ENCODE data around the gene ZFP3. TPM values are rescaled to one million over a fixed set of nuclear protein-coding genes. Genes with fewer than 3 reads are reported as not detected.
"Not testable (repeated sequence)": the region's sequence is repeated elsewhere in the genome, so short reads cannot be mapped to it uniquely, and the experiment has no call there.

Gene ZFP3
- total and polyA plus RNA-seq, 4 donors, result 0.75 to 6.0 (median 3.5) TPM

DNA sequence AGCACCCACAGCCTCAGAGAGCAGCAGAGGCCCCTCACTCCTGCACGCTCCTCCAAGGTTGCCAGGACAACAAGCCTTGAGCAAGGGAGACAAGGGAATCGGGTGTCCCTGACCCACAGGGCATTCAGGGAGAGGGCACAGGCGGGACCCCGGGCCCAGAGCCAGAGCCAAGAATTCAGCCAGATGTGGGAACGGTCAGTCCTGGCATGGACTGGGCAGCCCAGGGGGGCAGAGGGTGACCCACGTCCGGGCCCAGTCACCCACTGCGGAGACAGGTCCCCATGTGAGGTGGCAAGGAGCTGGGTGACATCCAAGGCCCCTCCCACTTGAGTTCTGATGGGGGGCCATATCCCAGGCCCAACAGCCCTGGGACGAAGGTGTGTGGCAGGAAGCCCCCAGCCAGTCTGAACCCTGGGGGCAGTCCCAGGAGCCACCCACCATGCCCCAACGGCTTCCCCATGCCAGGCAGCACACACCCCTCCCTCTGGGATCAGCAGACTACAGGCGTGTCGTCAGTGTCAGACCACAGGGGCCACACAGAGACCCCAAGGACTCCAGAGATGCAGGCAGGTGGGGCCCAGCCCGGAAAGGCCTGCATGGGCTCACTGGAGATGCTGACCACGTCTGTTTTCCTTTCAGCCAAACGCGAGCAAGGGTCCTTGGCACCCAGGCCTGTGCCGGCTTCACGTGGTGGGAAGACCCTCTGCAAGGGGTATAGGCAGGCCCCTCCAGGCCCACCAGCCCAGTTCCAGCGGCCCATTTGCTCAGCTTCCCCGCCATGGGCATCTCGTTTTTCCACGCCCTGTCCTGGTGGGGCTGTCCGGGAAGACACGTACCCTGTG is 60.6 kb downstream of the ZFP3 start:
- Histone ChIP-seq H3K27me3 (ENCODE audit: control insufficient read depth in 1 of 2, insufficient read depth in 2 of 2, low read length in 1 of 2) (no peaks in the 10 kb centered on the region), H3K27ac (ENCODE audit: low read depth in 1 of 2, low read length in 2 of 2) (no peak overlapping the region), H3K9me3 (ENCODE audit: control insufficient read depth, low read length) (no peaks in the 10 kb centered on the region), H3K4me3 (ENCODE audit: low read length in 2 of 2) (no peak overlapping the region), H3K4me1 (ENCODE audit: control insufficient read depth in 1 of 2, insufficient read depth in 2 of 2, low read length in 2 of 2) (no peaks in the 10 kb centered on the region), H3K36me3 (ENCODE audit: control insufficient read depth in 1 of 2, insufficient read depth in 2 of 2, low read length in 1 of 2) (no peaks in the 10 kb centered on the region)
- ATAC-seq (ENCODE audit: low FRiP score) (no peak), DNase-seq (peak in 1 of 2 donors; percentile 59)
- 87 to 93% methylated on average over 23 to 24 of the region's 24 CpGs for WGBS, 2 donors
- intact Hi-C loops (cut with DNase I), result no loop called here

DNA sequence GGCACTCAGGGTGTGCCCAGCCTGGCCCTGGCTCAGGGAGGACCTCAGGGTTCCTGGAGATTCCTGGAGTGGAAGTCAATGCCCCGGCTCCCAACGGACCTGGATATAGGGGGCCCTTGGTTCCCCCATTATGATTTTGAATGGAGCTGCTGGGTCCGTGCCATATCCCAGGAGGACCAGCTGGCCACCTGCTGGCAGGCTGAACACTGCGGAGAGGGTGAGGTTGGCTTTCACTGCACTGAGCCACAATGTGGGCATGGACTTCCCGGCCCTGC is 61.1 kb downstream of the ZFP3 start:
- H3K27ac ChIP-seq (ENCODE audit: low read depth in 1 of 2, low read length in 2 of 2), result no peak overlapping the region
- DNase-seq (no peak), ATAC-seq (ENCODE audit: low FRiP score) (no peak)
- no peaks in the 10 kb centered on the region for H3K27me3 ChIP-seq (ENCODE audit: control insufficient read depth in 1 of 2, insufficient read depth in 2 of 2, low read length in 1 of 2)
- intact Hi-C loops (cut with DNase I), result no loop called here
- 84 to 88% methylated on average over 5 of the region's 5 CpGs for WGBS, 2 donors
- no peaks in the 10 kb centered on the region for H3K36me3 ChIP-seq (ENCODE audit: control insufficient read depth in 1 of 2, insufficient read depth in 2 of 2, low read length in 1 of 2)
- H3K4me1 ChIP-seq (ENCODE audit: control insufficient read depth in 1 of 2, insufficient read depth in 2 of 2, low read length in 2 of 2), result no peaks in the 10 kb centered on the region
- H3K4me3 ChIP-seq (ENCODE audit: low read length in 2 of 2), result no peak overlapping the region
- no peaks in the 10 kb centered on the region for H3K9me3 ChIP-seq (ENCODE audit: control insufficient read depth, low read length)

DNA sequence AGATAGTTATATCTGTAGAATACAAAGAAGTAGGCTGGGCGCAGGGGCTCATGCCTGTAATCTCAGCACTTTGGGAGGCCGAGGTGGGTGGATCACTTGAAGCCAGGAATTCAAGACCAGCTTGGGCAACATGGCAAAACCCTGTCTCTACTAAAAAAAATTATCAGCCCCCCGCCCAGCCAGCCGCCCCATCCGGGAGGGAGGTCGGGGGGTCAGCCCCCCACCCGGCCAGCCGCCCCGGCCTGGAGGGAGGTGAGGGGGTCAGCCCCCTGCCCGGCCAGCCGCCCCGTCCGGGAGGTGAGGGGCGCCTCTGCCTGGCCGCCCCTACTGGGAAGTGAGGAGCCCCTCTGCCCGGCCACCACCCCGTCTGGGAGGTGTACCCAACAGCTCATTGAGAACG is 64.6 kb downstream of the ZFP3 start:
- H3K27ac ChIP-seq (ENCODE audit: low read depth in 1 of 2, low read length in 2 of 2); DNase-seq; H3K27me3 ChIP-seq (ENCODE audit: control insufficient read depth in 1 of 2, insufficient read depth in 2 of 2, low read length in 1 of 2); ATAC-seq (ENCODE audit: low FRiP score); H3K36me3 ChIP-seq (ENCODE audit: control insufficient read depth in 1 of 2, insufficient read depth in 2 of 2, low read length in 1 of 2); H3K4me1 ChIP-seq (ENCODE audit: control insufficient read depth in 1 of 2, insufficient read depth in 2 of 2, low read length in 2 of 2); H3K9me3 ChIP-seq (ENCODE audit: control insufficient read depth, low read length); H3K4me3 ChIP-seq (ENCODE audit: low read length in 2 of 2); intact Hi-C loops (cut with DNase I): not testable (repeated sequence)
- 86 to 87% methylated on average over 11 to 15 of the region's 18 CpGs for WGBS, 2 donors

Other genes starting within 250 kb of the ZFP3 start
- 10 to 100 TPM; 64.2 to 97.5 TPM for gene MINK1, start 245.1 kb upstream of the ZFP3 start, total RNA-seq
- 10 to 100 TPM; 22.2 to 40.0 TPM for gene MINK1, start 245.1 kb upstream of the ZFP3 start, polyA plus RNA-seq
- gene C17orf107, start 178.9 kb upstream of the ZFP3 start, total RNA-seq, result 1 to 10 TPM; 2.5 to 2.9 TPM
- gene C17orf107, start 178.9 kb upstream of the ZFP3 start, polyA plus RNA-seq, result 1 to 10 TPM in 1 of 2 donors, under 1 TPM in 1; 0.49 to 1.1 TPM
- gene CHRNE, start 175.4 kb upstream of the ZFP3 start, total RNA-seq, result 1 to 10 TPM in 1 of 2 donors, under 1 TPM in 1; 0.84 to 1.6 TPM
- under 1 TPM in 1 of 2 donors, not detected in 1; 0.61 TPM for gene CHRNE, start 175.4 kb upstream of the ZFP3 start, polyA plus RNA-seq
- gene GP1BA, start 146.2 kb upstream of the ZFP3 start, total RNA-seq, result under 1 TPM in 1 of 2 donors, not detected in 1; 0.19 TPM
- gene GP1BA, start 146.2 kb upstream of the ZFP3 start, polyA plus RNA-seq, result under 1 TPM in 1 of 2 donors, not detected in 1; 0.08 TPM
- 10 to 100 TPM; 28.3 to 29.5 TPM for gene SLC25A11, start 138.4 kb upstream of the ZFP3 start, total RNA-seq
- 10 to 100 TPM; 31.8 to 41.6 TPM for gene SLC25A11, start 138.4 kb upstream of the ZFP3 start, polyA plus RNA-seq
- gene RNF167, start 138.2 kb upstream of the ZFP3 start, total RNA-seq, result 10 to 100 TPM; 45.6 to 51.8 TPM
- 10 to 100 TPM; 39.3 to 89.3 TPM for gene RNF167, start 138.2 kb upstream of the ZFP3 start, polyA plus RNA-seq
- gene PFN1, start 129.9 kb upstream of the ZFP3 start, total RNA-seq, result 100 to 1,000 TPM; 440 to 554 TPM
- 100 to 1,000 TPM; 543 to 728 TPM for gene PFN1, start 129.9 kb upstream of the ZFP3 start, polyA plus RNA-seq
- gene ENO3, start 127.3 kb upstream of the ZFP3 start, total RNA-seq, result 1 to 10 TPM; 5.2 to 7.4 TPM
- 10 to 100 TPM in 1 of 2 donors, 1 to 10 TPM in 1; 9.5 to 46.2 TPM for gene ENO3, start 127.3 kb upstream of the ZFP3 start, polyA plus RNA-seq
- 10 to 100 TPM; 38.8 to 48.3 TPM for gene SPAG7, start 110.7 kb upstream of the ZFP3 start, total RNA-seq
- gene SPAG7, start 110.7 kb upstream of the ZFP3 start, polyA plus RNA-seq, result 100 to 1,000 TPM in 1 of 2 donors, 10 to 100 TPM in 1; 43.5 to 109 TPM
- 10 to 100 TPM; 62.2 to 68.1 TPM for gene CAMTA2, start 90.8 kb upstream of the ZFP3 start, total RNA-seq
- 10 to 100 TPM; 21.7 to 67.5 TPM for gene CAMTA2, start 90.8 kb upstream of the ZFP3 start, polyA plus RNA-seq
- gene INCA1, start 80.9 kb upstream of the ZFP3 start, total RNA-seq, result 1 to 10 TPM; 1.2 to 1.9 TPM
- gene INCA1, start 80.9 kb upstream of the ZFP3 start, polyA plus RNA-seq, result 1 to 10 TPM; 1.3 to 4.9 TPM
- gene KIF1C, start 80.5 kb upstream of the ZFP3 start, total RNA-seq, result 100 to 1,000 TPM; 187 to 235 TPM
- gene KIF1C, start 80.5 kb upstream of the ZFP3 start, polyA plus RNA-seq, result 100 to 1,000 TPM in 1 of 2 donors, 10 to 100 TPM in 1; 89.0 to 371 TPM
- not detected for gene SLC52A1, start 43.0 kb upstream of the ZFP3 start, total RNA-seq
- gene SLC52A1, start 43.0 kb upstream of the ZFP3 start, polyA plus RNA-seq, result under 1 TPM in 1 of 2 donors, not detected in 1; 0.88 TPM
- gene ZNF232, start 33.4 kb downstream of the ZFP3 start, total RNA-seq, result 1 to 10 TPM; 7.1 to 7.8 TPM
- 1 to 10 TPM; 5.9 to 6.1 TPM for gene ZNF232, start 33.4 kb downstream of the ZFP3 start, polyA plus RNA-seq
- under 1 TPM; 0.10 to 0.36 TPM for gene USP6, start 37.6 kb downstream of the ZFP3 start, total RNA-seq
- gene USP6, start 37.6 kb downstream of the ZFP3 start, polyA plus RNA-seq, result under 1 TPM in 1 of 2 donors, not detected in 1; 0.05 TPM
- gene ZNF594, start 113.4 kb downstream of the ZFP3 start, total RNA-seq, result 10 to 100 TPM in 1 of 2 donors, 1 to 10 TPM in 1; 8.1 to 10.3 TPM
- gene ZNF594, start 113.4 kb downstream of the ZFP3 start, polyA plus RNA-seq, result 1 to 10 TPM in 1 of 2 donors, under 1 TPM in 1; 0.75 to 1.9 TPM
- gene SCIMP, start 156.4 kb downstream of the ZFP3 start, total RNA-seq, result 1 to 10 TPM; 5.8 to 6.1 TPM
- gene SCIMP, start 156.4 kb downstream of the ZFP3 start, polyA plus RNA-seq, result 1 to 10 TPM in 1 of 2 donors, under 1 TPM in 1; 0.84 to 8.0 TPM
- gene RABEP1, start 203.8 kb downstream of the ZFP3 start, total RNA-seq, result 10 to 100 TPM; 42.3 to 47.5 TPM
- gene RABEP1, start 203.8 kb downstream of the ZFP3 start, polyA plus RNA-seq, result 10 to 100 TPM; 21.1 to 26.4 TPM